HepG2 (cell line): ENCODE measurements around the gene TRANK1. TPM values are rescaled to one million over a fixed set of nuclear protein-coding genes. Genes with fewer than 3 reads are reported as not detected.

ENCODE experiments used
- GPN1 ChIP-seq: sonication (generic); formaldehyde crosslinking; IDR thresholded peaks from 2 replicates; pipeline ENCODE4 v1.5.1; 2020; ENCODE audit warnings: missing genetic modification reagents, borderline replicate concordance
- LRRFIP1 ChIP-seq: sonication (generic); formaldehyde crosslinking; conservative IDR thresholded peaks from 2 replicates; pipeline ENCODE4 v1.4.0; 2020; ENCODE audit warnings: missing genetic modification reagents
- POLR2AphosphoS5 ChIP-seq: IDR thresholded peaks from 2 replicates; pipeline ENCODE4 v1.6.1; 2012; ENCODE audit warnings: low read depth, low read length
- SMAD1 ChIP-seq: sonication (generic); formaldehyde crosslinking; IDR thresholded peaks from 2 replicates; pipeline ENCODE4 v1.4.0; 2020; ENCODE audit warnings: missing genetic modification reagents, low read depth, mild to moderate bottlenecking, borderline replicate concordance
- SP4 ChIP-seq: sonication (generic); formaldehyde crosslinking; IDR thresholded peaks from 2 replicates; pipeline ENCODE4 v1.8.1; 2023; ENCODE audit warnings: mild to moderate bottlenecking, missing genetic modification reagents
- SRSF9 ChIP-seq: fragments of 200-400 bp; formaldehyde crosslinking; IDR thresholded peaks from 2 replicates; pipeline ENCODE4 v1.6.1; 2018; ENCODE audit warnings: borderline replicate concordance, mild to moderate bottlenecking, low read depth, low read length; ENCODE audit not compliant: insufficient read depth, poor library complexity, severe bottlenecking
- TGIF2 ChIP-seq: IDR thresholded peaks from 2 replicates; pipeline ENCODE4 v1.6.1; 2016; ENCODE audit warnings: control low read depth, missing compliant biosample characterization
- YY1 ChIP-seq: IDR thresholded peaks from 2 replicates; pipeline ENCODE4 v1.6.1; 2011; ENCODE audit warnings: low read length, low read depth, moderate library complexity, mild to moderate bottlenecking; ENCODE audit not compliant: insufficient read depth, insufficient replicate concordance
- ZHX1 ChIP-seq: sonication (generic); formaldehyde crosslinking; IDR thresholded peaks from 2 replicates; pipeline ENCODE4 v1.8.1; 2022; ENCODE audit warnings: low read depth, mild to moderate bottlenecking, missing genetic modification reagents
- ZMAT3 ChIP-seq: sonication (generic); formaldehyde crosslinking; conservative IDR thresholded peaks from 2 replicates; pipeline ENCODE4 v1.7.0; 2021; ENCODE audit warnings: missing genetic modification reagents
- ZNF556 ChIP-seq: sonication (generic); formaldehyde crosslinking; IDR thresholded peaks from 2 replicates; pipeline ENCODE4 v1.4.0; 2020; ENCODE audit warnings: mild to moderate bottlenecking, missing genetic modification reagents, borderline replicate concordance
- ZNF782 ChIP-seq: sonication (generic); formaldehyde crosslinking; IDR thresholded peaks from 2 replicates; pipeline ENCODE4 v1.4.0; 2020; ENCODE audit warnings: missing genetic modification reagents, mild to moderate bottlenecking, borderline replicate concordance
- ZNF879 ChIP-seq: sonication (generic); formaldehyde crosslinking; IDR thresholded peaks from 2 replicates; pipeline ENCODE4 v1.8.1; 2023; ENCODE audit warnings: missing genetic modification reagents
- ZSCAN30 ChIP-seq: sonication (generic); formaldehyde crosslinking; IDR thresholded peaks from 2 replicates; pipeline ENCODE4 v1.5.0; 2020; ENCODE audit warnings: mild to moderate bottlenecking, missing genetic modification reagents
- polyA plus RNA-seq, 8 experiments: library from polyadenylated mRNA; depleted of rRNA in 3 of 8; stranded (reverse) in 7 of 8; unstranded in 1 of 8; fragments of >200 nt; fragmentation: Illumina TruSeq in 4 of 8; extraction: Trizol in 4 of 8; gene quantifications; 2 replicates each; pipeline versions ENCODE4 v1.2.1 to v1.2.3, GENCODE V29; 2011 to 2016; ENCODE audit warnings: low read depth in 4 of 8, missing spikeins in 1 of 8, mixed read lengths in 1 of 8; ENCODE audit not compliant: insufficient read depth in 1 of 8
- total RNA-seq, 5 experiments: library from RNA; depleted of rRNA; stranded (reverse); fragments of >200 nt; fragmentation: Illumina TruSeq; extraction: Trizol; gene quantifications; 2 replicates each; pipeline ENCODE4 v1.2.3, GENCODE V29; 2016; ENCODE audit warnings: low read depth in 1 of 5
- TF ChIP-seq, protein P1 (sequence below): sonication (generic); formaldehyde crosslinking; IDR thresholded peaks from 2 replicates; pipeline ENCODE4 v1.4.0; 2020; ENCODE audit warnings: missing genetic modification reagents, mild to moderate bottlenecking, borderline replicate concordance

The TRANK1 gene
- total and polyA plus RNA-seq, 2 of the 13 experiments (the other 11 are each of a cell fraction or from before 2014, with no cell fraction given), result 0.13 to 0.32 TPM

DNA sequence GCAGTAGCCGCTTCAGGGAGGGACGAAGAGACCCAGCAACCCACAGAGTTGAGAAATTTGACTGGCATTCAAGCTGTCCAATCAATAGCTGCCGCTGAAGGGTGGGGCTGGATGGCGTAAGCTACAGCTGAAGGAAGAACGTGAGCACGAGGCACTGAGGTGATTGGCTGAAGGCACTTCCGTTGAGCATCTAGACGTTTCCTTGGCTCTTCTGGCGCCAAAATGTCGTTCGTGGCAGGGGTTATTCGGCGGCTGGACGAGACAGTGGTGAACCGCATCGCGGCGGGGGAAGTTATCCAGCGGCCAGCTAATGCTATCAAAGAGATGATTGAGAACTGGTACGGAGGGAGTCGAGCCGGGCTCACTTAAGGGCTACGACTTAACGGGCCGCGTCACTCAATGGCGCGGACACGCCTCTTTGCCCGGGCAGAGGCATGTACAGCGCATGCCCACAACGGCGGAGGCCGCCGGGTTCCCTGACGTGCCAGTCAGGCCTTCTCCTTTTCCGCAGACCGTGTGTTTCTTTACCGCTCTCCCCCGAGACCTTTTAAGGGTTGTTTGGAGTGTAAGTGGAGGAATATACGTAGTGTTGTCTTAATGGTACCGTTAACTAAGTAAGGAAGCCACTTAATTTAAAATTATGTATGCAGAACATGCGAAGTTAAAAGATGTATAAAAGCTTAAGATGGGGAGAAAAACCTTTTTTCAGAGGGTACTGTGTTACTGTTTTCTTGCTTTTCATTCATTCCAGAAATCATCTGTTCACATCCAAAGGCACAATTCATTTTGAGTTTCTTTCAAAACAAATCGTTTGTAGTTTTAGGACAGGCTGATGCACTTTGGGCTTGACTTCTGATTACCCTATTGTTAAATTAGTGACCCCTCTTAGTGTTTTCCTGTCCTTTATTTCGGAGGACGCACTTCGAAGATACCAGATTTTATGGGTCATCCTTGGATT, 48.8 kb upstream of the TRANK1 start, which contains the start of gene MLH1 (continued):
- TF ChIP-seq, protein P1, sequence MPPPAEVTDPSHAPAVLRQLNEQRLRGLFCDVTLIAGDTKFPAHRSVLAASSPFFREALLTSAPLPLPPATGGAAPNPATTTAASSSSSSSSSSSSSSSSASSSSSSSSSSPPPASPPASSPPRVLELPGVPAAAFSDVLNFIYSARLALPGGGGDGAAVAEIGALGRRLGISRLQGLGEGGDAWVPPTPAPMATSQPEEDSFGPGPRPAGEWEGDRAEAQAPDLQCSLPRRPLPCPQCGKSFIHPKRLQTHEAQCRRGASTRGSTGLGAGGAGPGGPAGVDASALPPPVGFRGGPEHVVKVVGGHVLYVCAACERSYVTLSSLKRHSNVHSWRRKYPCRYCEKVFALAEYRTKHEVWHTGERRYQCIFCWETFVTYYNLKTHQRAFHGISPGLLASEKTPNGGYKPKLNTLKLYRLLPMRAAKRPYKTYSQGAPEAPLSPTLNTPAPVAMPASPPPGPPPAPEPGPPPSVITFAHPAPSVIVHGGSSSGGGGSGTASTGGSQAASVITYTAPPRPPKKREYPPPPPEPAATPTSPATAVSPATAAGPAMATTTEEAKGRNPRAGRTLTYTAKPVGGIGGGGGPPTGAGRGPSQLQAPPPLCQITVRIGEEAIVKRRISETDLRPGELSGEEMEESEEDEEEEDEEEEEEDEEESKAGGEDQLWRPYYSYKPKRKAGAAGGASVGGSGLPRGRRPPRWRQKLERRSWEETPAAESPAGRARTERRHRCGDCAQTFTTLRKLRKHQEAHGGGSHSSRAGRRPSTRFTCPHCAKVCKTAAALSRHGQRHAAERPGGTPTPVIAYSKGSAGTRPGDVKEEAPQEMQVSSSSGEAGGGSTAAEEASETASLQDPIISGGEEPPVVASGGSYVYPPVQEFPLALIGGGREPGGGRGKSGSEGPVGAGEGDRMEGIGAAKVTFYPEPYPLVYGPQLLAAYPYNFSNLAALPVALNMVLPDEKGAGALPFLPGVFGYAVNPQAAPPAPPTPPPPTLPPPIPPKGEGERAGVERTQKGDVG, result no peak
- no peak for TF ChIP-seq ZSCAN30 (CRISPR knock-in tag)
- no peak for TF ChIP-seq LRRFIP1 (CRISPR knock-in tag)
- TF ChIP-seq TGIF2, result peak; percentile 86; the same call in 1 of the 2 replicates
- no peak for TF ChIP-seq ZMAT3
- TF ChIP-seq ZNF879 (CRISPR knock-in tag), result 0 out of 2 replicates have a peak, but pooled peaks have one; percentile 53
- no peak for TF ChIP-seq ZNF782 (CRISPR knock-in tag)
- TF ChIP-seq YY1, result peak; percentile 98
- peak; percentile 72; the same call in 1 of the 2 replicates for TF ChIP-seq ZNF556
- TF ChIP-seq ZHX1 (CRISPR knock-in tag), result peak; percentile 88
- peak; percentile 81 for TF ChIP-seq POLR2AphosphoS5
- TF ChIP-seq SRSF9, result no peak
- peak; percentile 74 for TF ChIP-seq SP4
- TF ChIP-seq GPN1 (CRISPR knock-in tag), result no peak
- TF ChIP-seq SMAD1 (CRISPR knock-in tag), result 0 out of 2 replicates have a peak, but pooled peaks have one; percentile 40
